HG03469 (cell line): ENCODE results near the gene ALK.

Experiments used
- ATAC-seq: cut with Tn5 transposase; IDR thresholded peaks from one replicate; pipeline ENCODE4 v1.9.1; 2021; ENCODE audit warnings: mild to moderate bottlenecking, moderate library complexity, moderate number of reproducible peaks; ENCODE audit not compliant: unreplicated experiment

Gene ALK

DNA sequence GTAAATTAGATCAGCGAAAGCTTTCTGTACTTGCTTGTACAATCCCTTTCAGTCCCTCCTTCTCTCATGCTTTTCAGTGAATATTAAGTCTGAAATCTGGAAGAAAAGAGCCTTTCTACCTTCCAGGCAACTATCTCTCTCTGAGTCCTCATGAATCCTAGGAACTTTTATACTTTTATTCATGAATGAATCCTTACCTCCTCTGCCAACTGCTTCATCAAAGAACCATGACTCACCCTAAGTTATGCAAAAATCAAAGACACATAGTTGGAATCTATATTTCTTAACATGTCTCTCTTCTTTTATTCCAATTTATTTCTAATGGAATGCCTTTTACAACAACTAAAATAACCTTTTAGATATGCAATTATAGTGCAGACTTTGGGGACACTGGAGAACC lies 412.0 kb downstream of the ALK start:
- ATAC-seq = no peak

DNA sequence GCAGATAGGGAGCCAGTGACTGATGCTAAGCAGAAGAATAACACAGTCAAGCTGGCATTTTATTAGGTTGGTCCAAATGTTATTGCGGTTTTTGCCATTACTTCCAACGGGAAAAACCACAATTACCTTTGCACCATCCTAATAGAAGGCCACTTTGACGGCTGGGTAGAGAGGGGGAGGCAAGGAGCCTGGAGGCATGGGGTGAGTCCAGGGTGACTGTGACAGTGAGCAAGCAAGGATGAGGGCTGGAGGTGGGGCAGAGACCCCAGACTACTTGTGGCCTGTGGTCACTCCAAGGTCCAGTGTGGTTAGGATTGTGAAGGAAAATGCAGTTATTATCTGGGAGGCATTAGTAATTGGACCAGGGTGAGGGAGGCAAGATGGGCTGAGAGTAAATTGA lies 416.6 kb downstream of the ALK start:
- ATAC-seq = no peak

DNA sequence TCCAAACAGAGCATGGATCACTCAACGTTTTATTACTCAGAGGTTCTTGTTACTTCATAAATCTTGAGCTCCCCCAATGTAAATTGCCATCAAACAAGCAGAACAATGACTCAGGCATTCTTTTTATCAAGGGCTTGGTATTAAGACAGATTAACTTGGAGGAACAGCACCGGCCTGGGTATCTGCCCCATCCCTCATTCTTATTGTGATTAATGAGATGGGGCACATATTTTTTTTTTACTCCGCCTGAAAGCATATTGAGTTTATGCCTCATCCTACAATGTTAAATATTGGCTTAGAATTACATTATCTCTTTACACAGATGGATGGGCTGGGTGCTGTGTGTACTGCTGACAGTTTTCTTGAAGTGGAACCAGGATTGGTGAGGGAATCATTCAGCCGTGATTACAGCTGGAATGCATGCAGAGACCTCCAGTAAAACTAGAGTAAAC lies 418.9 kb downstream of the ALK start:
- no peak for ATAC-seq

DNA sequence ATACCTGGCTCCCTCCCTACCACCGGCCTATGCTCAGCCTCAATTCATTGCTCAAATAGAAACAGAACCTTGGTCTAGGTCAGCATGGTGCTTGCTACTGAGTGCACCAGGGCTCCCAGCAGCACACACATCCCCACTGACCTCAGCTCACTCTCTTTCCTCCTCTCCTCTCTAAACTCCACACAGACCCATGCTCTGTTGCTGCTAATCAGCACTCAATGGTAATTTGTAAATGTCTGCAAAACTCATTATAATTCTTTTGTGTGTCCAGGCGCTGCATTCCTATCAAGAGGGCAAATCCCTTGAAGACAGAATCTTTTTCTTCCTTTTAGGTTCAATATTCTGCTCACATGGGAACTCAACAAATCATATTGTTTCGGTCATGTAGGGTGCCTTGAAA lies 424.0 kb downstream of the ALK start:
- no peak for ATAC-seq

DNA sequence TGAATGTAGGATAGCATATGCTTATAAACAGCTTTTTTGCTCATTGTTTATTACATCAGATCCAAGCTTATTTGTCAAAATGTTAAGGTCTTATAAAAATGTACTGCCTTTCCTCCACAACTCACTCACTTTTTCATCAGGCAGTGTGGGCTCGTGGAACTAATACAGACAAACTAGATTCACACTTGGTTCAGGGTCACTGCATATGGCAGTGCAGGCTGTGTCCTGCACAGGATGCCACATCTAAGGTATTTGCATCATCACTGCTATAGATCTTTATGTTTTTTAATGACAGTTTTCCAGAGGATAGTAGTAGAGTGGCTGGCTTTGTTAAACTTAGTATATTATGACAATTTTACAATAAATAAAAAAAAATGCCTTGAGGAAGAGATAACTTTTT lies 425.2 kb downstream of the ALK start:
- ATAC-seq = no peak

DNA sequence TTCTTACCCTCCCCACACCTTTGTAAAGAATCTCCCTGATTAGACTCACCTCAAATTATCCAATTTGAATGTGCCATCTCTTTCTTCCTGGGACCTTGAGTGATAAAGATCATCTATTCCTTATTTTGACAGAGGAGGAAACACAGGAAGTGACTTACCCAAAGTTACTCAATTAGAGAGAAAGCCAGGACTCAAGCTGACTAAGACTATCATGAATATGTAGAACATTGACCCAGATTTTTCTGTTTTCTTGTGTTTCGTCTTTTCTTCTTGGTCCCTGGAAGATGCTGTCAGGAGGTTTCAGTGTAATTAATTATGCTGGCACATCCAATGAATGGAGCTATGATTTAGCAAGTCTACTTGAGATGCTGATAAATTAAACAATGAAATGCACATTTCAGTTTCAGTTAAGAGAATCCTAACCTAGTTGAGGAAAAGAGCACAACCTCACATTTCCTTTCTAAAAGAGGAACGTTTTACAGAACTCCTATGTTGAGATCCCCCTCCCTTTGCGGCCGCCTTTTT lies 425.8 kb downstream of the ALK start:
- ATAC-seq = no peak

DNA sequence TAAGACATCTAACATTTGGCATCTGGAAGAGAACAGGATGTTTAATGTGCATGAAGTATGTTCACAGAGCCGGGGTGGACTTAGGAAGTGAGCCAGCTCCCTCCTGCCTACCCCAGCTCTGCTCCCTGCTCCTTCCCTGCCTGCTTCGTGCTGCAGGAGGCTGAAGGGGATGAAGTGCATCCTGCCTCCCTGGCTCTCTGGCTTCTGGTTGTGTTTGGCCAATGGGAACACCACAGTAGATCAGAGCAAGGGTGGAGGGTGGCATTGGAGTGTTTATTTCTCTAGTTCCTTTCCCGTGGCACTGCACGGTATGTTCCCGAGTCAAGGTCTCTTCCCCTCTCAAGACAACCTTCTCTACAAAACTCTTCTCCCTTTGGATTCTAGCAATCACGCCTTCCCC lies 426.3 kb downstream of the ALK start:
- no peak for ATAC-seq

DNA sequence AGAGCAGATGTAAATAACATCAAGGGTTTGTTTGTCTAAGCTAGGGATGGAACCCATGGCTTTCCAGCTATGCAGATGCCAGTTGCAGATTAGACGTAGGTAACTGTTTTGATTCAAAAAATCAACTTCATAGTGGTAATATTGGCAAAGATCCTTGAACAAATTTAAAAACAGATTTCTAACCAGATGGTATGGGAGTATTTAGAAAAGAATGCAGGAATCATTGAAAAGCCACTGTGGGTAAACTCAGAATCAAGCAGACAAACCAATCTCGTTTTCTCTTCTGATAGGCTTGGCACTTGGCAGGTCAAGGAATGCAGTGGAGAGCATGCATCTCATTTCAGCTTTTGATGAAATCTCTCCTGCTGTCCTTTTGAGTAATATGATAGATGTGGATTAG lies 428.7 kb downstream of the ALK start:
- no peak for ATAC-seq

DNA sequence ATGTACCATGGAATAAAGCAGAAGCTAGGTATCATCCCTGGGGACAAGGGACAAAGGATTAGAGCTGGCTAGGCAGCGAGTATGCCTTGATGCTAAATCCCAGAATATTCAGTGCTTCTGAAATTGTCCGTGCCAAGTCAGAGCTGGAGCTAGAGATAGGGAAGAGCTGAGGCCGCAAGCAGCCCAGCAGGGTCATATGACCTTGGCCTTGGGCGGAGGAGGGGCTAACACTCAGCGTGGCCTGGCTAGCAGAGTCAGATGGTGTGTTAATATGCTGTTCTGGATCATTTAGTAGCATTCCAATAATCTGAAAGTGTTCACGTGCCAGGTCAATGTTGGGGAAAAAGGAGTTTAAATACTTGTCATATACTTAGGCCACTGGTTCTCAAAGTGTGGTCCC lies 431.3 kb downstream of the ALK start:
- no peak for ATAC-seq

DNA sequence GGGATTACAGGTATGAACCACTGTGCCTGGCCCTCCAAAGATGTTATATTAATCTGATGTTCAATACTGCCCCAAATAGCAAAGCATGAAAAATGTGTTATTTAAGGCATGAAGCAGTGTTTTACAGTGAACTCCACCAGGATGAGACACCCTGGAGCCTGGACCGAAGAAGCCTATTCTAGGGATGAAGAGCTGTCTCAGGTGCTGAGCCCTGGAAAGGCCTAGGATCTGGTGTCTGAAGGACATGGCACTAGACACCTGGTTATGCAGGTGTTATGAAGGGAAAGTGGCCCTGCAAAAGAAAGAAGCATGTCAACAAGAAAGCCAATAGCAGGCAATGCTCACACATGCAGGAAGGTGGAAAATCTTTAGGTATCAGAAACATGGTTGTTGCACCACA lies 431.8 kb downstream of the ALK start:
- no peak for ATAC-seq

DNA sequence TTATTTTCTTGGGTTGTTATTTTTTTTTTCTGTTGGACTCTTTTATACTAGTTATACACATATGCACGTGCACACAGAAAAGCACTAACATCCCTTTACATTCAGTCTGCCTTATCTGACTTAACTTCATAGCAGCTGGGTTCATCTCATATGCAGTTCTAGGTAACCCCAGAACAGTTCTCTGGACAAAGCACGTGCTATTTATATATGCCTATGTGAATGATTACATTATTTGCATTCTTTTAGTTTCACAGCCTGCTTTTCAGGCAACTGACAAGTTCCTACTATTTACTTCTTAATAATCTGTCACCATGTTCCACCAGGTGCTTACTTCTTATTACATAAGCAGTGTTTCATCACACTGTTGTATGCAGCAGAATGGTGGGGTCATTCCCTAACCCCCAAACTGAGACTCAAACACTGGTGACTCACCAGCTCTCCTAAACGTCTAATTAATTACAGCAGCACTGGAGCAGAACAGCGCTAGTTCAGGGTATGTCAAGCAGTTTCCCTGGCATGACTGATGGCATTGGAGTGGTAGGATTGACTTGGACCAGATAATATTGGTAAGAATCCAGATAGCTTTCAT lies 433.3 kb downstream of the ALK start:
- no peak for ATAC-seq

DNA sequence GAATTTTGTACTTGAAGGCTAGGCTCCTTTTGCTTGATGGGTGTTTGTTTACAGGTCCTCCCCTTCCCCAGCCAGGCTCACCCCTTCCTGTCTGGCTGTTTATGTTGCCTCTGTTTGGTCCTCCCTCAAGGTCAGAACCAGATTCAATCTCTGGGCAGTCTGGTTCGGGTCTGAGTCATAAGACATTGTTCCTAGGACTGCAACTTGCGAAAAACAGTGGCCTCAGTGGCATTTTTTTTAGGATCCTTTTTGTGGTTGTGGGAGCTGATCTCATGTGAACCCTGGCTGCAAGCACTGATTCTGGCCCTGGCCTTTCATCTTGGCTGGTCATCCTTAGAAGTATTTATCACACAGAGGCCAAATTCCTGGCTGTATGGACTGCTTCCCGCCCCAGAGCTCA lies 435.8 kb downstream of the ALK start:
- ATAC-seq = no peak

DNA sequence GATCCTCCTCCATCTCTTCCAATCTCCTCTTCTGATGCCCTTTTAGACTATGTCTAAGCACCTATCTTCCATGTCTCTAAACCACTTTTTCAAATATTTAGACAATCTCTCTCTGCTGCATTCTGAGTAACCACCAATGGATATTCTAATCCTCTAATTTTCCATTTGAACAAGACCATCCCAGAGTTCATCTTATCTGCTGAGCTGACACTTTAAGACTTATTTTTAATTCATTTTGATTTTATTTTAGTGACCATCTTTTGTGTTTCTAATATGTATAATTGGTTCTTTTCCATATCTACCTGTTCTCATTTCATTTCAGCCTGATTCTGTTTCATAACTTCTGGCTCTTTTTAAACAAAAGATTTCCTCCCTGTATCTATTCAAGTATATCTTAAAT lies 436.3 kb downstream of the ALK start:
- ATAC-seq = no peak

DNA sequence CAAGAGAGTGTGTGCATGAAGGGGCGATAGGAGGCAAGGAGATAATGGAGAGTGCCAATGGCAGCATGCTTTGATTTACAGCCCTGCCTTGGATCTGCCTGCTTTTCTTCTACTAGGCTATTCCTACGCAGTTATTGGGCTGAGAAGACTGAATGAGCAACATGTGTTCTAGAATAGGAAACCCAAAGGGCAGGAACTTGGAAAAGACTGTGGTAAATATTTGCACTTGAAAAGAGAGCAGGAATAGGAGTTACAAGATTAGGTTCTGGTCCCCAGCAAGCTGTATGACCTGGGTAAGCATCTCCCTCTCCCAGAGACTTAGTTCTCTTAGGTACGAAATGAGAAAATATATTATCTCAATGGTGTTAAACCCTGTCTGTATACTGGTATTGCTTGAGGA lies 438.5 kb downstream of the ALK start:
- ATAC-seq = no peak

DNA sequence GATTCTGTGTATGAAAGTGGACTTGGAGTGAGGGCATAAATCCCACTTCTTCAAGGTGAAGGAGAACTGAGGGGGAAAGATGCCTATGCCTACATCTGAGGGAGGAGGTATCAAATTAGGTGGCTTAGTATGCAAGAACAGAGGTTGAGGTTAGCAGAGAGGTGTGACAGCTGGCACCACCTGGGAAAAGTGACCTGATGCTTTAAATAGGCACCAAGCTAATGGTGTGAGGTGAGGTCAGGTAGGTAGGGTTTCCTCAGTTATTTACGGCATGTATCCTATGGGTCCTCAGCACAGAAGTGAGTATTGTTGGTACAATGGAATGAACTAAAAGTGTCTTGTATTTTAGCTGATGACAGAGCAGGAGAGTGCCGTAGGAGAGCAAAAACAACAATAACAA lies 439.0 kb downstream of the ALK start:
- no peak for ATAC-seq

DNA sequence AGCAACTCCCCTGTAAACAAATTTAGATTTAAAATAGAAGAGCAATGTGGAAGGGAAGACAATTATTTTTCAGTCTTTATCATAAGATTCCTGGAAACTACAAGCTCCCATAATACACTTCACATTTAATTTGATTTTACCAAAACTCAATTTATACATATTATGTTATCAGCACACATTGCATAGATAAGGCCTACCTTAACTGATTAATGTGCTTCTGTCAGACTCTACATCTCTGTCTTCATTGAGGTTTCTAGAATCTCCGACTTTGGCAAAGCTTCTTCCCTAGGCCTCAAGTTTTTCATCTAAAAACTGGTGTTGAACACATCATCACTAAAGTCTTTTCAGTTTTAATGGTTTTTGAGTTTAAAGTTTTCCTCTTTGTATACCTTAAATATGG lies 440.1 kb downstream of the ALK start:
- no peak for ATAC-seq

DNA sequence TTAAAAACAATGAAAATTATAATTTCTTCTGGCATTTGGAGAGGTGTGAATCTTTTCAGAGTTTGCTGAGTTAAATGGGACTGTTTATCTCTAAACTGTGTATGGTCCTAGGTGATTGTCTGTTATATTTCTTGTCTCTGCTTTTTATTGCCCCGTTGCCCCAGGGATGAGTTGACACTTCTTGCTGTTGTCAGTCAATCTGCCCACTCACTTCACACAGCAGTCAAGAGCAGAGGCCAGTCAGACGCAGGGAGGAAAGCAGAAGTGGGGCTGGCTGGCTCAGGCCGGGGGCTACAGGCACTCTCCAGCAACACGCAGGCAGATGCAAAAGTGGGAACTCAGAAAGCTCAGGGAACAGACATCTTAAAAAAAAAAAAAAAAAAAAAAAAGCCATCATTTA lies 441.0 kb downstream of the ALK start:
- ATAC-seq = no peak

DNA sequence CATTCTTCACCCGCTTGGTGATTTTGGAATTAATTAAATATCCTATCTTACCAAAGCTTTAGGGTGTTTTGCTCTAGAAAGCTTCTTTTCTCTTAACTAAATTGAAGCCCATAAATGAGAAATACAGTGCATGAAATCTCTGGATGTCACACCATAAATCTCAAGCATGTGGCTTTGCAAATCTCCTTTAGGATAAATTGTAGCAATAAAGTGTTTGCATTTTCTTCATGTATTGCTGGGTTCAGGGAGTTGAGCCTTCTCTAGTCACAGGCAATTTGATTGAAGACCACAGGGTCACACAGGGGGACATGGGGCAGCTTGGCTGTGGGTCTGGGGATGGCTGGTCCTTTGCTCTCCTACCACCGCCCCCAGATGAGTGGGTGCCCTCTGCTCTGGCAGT lies 442.0 kb downstream of the ALK start:
- ATAC-seq = no peak

DNA sequence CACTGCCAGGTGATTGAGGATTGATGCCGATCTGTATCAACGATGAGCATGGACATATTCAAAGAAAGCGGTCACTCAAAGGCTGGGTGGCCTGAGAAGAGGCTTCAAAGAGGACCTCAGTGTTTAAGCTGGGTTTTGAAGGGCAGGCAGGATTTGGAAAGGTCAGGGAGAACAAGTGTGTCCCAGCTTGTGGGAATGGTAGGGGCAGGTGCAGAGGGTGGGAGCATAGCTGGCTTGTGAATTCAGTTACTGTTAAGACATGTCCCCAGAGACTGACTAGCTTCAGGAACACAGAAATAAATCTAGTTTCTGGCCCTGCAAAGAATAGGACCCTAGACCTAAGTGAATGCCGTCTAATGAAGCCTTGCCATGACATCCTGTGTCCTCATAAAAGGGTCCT lies 442.7 kb downstream of the ALK start:
- ATAC-seq = no peak

DNA sequence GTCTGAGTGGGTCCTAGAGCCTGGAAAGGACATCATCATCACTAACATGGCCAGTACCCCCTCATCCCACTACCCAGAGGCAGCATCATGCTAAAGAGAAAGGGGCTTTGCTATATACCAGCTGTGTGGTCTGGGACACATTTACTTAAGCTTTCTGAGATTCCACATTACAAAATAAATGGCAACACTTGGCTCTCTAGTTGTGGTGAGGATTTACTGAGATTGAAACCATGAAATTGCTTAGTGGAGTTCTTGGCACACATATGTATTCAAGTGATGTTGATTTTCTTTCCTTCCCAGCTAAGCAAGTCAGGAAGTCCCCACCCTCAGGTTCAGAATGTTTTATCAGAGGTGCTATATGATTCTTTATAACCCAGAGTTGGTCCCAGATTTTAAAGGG lies 444.2 kb downstream of the ALK start:
- ATAC-seq = no peak

DNA sequence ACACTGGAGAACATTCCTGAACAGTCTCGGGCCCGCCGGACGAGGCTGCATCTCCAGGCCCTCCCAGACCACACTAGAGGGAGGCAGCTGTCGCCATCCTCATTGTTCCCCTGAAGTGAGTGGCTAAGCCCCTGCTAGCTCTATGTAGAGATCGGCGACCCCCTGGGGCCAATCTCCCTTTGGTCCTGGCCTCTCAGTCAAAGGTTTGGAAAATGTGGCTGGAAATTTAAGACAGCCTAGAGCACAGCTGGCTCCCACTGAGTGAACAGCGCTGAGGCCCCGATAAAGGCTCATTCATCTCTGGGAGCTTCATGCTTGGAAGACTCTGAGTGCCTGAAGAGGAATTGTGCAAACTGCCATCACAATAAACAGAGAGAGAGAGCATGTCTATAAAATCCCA lies 445.9 kb downstream of the ALK start:
- ATAC-seq = no peak

DNA sequence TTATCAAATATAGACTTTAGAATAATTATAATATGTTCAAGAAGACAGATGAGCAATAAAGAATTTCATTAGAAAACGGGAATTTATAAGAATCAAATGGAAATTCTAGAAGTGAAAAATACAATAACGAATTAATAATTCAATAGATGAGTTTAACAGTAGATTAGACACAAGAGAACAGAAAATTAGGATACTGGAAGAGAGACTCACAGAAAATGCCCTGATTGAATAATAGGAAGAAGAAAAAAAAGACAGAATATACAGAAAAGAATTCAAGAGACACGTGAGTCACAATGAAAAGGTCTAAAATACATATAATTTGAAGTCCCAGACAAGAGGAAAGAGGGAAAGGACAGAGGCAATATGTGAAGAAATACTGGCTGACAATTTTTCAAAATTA lies 451.4 kb downstream of the ALK start:
- no peak for ATAC-seq

DNA sequence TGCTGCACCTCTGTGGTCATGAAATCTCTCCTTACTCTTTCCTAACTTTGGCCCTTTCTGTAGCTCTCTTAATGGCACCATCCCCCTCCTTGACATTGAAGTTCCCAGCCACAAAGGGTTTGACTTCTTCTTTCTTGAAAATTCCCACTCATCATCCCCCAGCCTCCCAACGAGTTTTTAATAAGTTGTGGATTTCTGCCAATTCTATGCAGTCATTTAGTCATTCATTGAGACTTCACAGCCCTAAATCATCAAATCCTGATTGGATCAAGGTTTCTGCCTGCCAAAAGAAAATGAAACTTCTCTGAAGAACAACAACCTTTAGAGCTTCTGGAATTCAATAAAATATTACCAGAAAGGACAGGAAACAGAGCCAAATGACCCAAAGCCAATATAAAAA lies 451.9 kb downstream of the ALK start:
- no peak for ATAC-seq
